Memory B cell (primary cell): ENCODE results near the gene IQCN.

Experiments used
- ATAC-seq: fragments of 150-1000 bp; cut with Tn5 transposase; 2 replicates; pipeline ENCODE4 v1.10.0; 2021; ENCODE audit warnings: low read depth, mild to moderate bottlenecking, moderate library complexity
- DNase-seq, 2 donors: peaks; one replicate each; pipeline ENCODE4 v3.0.0; 2022; ENCODE audit warnings: low spot score in 2 of 2
- H3K27ac Mint-ChIP-seq: one replicate; pipeline ENCODE4 v1.8.0; 2022; ENCODE audit warnings: mild to moderate bottlenecking, moderate library complexity, mixed read lengths
- H3K27me3 Mint-ChIP-seq: one replicate; pipeline ENCODE4 v1.8.0; 2022; ENCODE audit warnings: mixed read lengths
- H3K36me3 Mint-ChIP-seq: one replicate; pipeline ENCODE4 v1.8.0; 2022; ENCODE audit warnings: mild to moderate bottlenecking, mixed read lengths
- H3K4me1 Mint-ChIP-seq: one replicate; pipeline ENCODE4 v1.8.0; 2022; ENCODE audit warnings: mixed read lengths
- H3K4me3 Mint-ChIP-seq: one replicate; pipeline ENCODE4 v1.8.0; 2022; ENCODE audit warnings: mild to moderate bottlenecking, moderate library complexity, mixed read lengths
- H3K9me3 Mint-ChIP-seq: one replicate; pipeline ENCODE4 v1.8.0; 2022; ENCODE audit warnings: mixed read lengths

IQCN gene

DNA sequence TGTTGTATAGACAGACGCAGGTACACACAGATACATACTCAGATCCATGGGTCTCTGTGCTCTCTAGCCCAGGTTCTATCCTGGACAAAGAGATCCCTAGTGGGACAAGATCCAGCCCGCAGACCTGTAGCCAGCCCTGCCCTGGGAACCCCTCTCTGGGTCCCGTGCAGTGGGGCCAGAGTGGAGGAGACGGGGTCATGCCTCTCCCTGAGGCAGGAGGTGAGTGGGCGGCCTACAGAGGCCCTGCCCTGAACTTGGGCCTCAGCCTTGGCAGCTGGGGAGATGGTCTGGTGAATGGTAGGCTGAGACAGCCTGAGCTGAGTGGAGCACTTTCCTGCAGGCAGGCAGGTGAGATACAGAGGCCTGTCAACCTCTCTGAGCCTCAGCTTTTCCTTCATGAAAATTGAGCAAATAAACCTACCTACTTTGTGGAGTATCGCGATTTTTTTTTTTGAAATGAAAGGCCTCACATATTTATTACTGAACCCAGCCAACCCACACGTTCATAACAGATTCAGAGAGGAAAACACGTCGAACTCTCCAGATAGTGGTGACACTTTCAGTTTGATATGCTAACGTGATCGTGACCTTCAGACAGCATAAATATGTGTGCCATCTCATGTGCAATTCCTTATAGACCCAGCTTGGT is 10.6 kb upstream of the IQCN start:
- Mint-ChIP-seq H3K27ac (peak overlapping the region; percentile 64), H3K4me3 (no peak overlapping the region), H3K4me1 (peaks cover 28% of the 10 kb centered on the region), H3K27me3 (no peaks in the 10 kb centered on the region), H3K9me3 (no peaks in the 10 kb centered on the region), H3K36me3 (peaks cover 3% of the 10 kb centered on the region)
- DNase-seq (no peak), ATAC-seq (no peak)

DNA sequence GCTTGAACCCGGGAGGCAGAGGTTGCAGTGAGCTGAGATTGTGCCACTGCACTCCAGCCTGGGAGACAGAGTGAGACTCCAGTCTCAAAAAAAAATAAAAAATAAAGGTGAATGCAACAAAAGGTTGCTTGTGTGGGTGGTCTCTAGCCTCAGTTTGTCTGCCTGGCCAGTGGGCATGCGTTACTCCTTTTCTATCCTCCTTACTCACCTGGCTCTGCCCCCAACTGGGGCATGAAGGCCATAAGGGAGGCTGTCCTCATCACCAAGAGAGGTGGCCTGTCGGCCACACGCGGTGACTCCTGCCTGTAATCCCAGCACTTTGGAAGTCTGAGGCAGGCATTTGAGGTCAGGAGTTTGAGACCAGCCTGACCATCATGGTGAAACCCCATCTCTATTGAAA is 9.1 kb upstream of the IQCN start:
- Mint-ChIP-seq H3K36me3 (peaks cover 13% of the 10 kb centered on the region), H3K9me3 (no peaks in the 10 kb centered on the region)
- no peak for DNase-seq

DNA sequence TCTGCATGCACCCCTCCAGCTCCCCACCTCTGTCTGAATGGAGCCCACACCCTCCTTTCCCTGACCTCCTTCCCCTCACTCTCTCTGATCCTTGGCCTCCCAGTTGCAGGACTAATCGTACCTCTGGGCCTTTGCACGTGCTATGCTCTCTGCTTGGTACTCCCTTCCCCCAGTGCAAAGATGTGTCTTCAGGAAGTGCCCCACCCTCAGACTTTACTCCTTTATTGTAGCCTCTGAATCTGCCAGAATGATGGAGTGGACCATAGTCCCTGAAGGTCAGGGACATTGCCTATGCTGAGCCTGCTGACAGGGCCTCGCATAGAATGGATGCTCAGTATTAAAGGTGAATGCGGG is 8.5 kb upstream of the IQCN start:
- Mint-ChIP-seq H3K4me3 (peak overlapping the region; percentile 93), H3K9me3 (no peaks in the 10 kb centered on the region), H3K27ac (peak overlapping the region; percentile 98), H3K27me3 (no peaks in the 10 kb centered on the region), H3K4me1 (peaks cover 40% of the 10 kb centered on the region), H3K36me3 (peaks cover 13% of the 10 kb centered on the region)
- ATAC-seq (no peak), DNase-seq (no peak)

More for the DNA sequence above, 9.1 kb upstream of the IQCN start:
- Mint-ChIP-seq H3K27ac (no peak overlapping the region), H3K4me3 (no peak overlapping the region), H3K4me1 (peaks cover 35% of the 10 kb centered on the region), H3K27me3 (no peaks in the 10 kb centered on the region)
- ATAC-seq, result no peak

DNA sequence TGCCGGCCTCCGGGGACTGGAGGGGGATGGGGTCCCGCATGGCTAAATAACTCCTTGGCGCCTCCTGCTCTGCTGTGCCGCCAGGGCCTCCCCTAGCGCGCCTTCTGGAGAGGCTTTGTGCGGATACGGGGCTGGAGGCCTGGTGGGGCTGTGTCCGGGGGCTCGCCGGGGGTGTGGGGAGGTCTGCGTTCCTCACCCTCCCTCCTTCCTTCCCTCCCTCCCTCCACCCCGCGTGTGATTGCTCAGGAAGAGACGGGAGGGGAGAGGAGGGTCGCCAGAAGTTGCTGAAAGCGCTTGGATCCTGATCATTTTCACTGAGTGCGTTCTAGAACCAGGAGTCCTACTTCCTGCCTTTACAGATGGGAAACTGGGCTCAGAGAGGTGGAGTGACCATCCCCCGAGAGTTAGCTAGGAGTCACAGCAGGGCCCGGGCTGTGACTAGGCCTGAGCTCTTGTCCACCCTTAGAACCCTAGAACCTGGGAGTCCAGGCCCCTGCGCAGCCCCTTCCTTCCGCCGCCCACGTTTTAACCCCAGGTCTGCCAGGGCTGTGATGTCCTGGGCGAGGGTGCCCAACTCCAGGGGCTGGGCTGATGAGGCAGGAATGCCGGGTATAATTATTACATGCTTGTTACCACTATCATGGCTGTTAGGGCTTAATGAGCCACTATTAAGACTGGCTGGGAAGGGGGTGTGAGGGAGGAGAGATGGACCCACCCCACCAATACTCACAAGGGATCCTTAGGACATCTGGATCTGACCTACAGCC is 8.0 kb upstream of the IQCN start:
- H3K9me3 Mint-ChIP-seq, result no peaks in the 10 kb centered on the region
- peaks cover 42% of the 10 kb centered on the region for H3K4me1 Mint-ChIP-seq
- H3K36me3 Mint-ChIP-seq, result peaks cover 15% of the 10 kb centered on the region
- H3K27me3 Mint-ChIP-seq, result no peaks in the 10 kb centered on the region
- peak overlapping the region; percentile 93 for H3K4me3 Mint-ChIP-seq
- peak overlapping the region; percentile 98 for H3K27ac Mint-ChIP-seq
- no peak for DNase-seq
- no peak for ATAC-seq

DNA sequence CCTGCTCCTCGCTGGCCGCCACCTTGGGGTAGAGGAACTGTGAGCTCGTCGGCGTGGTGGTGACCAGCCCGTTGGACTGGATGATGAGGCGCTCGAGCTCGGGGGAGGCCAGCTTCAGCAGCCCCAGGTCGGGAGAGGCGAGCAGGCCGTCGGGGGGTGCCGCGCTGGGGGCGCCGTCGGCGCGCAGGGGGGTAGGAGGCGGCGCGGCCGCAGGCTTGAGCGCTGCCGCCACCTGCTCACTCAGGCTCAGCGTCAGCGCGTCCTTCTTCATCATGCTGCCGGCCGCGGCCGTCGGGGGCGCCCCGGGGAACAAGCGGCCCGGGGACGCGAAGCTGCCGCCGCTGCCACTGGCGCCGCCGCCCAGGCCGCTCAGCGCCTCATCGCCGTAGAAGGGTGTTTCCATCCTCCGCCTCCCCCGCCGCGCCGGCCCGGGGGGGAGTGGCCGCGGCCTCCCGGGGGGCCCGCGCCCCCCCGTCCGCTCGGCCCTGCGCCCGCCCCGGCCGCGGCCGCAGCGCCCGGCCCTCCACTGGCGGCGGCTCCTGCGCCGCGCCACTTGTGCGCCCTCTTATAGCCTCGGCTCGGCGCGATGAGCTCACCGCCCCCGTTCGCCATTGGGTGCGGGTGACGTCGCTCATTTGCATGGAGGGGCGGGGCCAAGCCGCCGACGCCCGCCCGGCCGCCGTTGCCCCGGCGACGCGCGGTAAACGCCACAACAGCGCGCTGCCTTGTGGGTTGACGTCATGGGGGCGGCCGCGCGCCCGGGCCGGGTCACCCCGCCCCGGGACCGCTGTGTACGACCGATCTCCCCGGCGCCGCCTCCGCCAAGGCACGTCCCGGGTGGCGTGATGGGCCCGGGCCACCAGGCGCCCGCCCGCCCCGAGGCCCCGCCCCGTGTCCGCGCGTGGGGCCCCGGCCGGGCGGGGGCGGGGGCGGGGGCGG is 7.1 kb upstream of the IQCN start, which contains the start of gene JUND:
JUND (minus strand) TSS at position 541 of the 939 bp plus-strand sequence; CDS start at position 403, 138 bp downstream.
- peak; percentile 60 for ATAC-seq
- peaks cover 15% of the 10 kb centered on the region for H3K36me3 Mint-ChIP-seq
- no peaks in the 10 kb centered on the region for H3K9me3 Mint-ChIP-seq
- peak within 1 kb of the TSS; percentile 98 for H3K27ac Mint-ChIP-seq
- no peaks in the 10 kb centered on the region for H3K27me3 Mint-ChIP-seq
- H3K4me3 Mint-ChIP-seq, result peak within 1 kb of the TSS; percentile 97
- H3K4me1 Mint-ChIP-seq, result peaks cover 40% of the 10 kb centered on the region
- DNase-seq, result peak; percentile 98 to 99

DNA sequence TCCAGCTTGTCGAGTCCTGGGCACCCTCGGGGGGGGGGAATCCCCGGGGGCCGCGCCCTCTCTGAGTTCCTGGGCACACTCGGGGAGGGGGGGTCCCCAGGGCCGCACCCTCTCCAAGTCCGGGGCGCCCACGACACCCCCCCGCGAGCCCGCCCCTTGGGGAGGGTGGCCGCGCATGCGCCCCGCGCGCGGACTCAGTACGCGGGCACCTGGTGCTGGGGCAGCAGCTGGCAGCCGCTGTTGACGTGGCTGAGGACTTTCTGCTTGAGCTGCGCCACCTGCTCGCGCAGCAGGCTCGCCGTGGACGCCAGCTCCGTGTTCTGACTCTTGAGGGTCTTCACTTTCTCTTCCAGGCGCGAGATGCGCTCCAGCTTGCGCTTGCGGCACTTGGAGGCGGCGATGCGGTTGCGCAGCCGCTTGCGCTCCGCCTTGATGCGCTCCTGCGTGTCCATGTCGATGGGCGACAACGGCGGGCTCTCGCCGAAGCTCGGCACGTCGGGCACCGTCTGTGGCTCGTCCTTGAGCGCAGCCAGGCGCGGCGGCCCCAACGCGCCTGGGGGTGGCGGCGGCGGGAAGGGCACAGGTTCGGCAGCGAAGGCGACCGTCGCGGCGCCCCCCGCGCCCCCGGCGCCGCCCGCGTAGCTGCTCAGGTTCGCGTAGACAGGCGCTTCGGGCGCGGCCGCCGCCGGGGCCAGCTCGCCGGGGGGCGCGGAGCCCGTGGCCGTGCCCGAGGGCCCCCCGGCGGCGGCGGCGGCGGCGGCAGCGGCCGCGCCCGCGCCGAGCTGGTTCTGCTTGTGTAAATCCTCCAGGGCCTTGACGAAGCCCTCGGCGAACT is 6.2 kb upstream of the IQCN start:
- Mint-ChIP-seq H3K4me1 (peaks cover 37% of the 10 kb centered on the region), H3K36me3 (peaks cover 16% of the 10 kb centered on the region), H3K27ac (peak overlapping the region; percentile 98), H3K4me3 (peak overlapping the region; percentile 97), H3K9me3 (no peaks in the 10 kb centered on the region), H3K27me3 (no peaks in the 10 kb centered on the region)
- peak; percentile 84 to 85 for DNase-seq
- ATAC-seq, result peak; percentile 9

DNA sequence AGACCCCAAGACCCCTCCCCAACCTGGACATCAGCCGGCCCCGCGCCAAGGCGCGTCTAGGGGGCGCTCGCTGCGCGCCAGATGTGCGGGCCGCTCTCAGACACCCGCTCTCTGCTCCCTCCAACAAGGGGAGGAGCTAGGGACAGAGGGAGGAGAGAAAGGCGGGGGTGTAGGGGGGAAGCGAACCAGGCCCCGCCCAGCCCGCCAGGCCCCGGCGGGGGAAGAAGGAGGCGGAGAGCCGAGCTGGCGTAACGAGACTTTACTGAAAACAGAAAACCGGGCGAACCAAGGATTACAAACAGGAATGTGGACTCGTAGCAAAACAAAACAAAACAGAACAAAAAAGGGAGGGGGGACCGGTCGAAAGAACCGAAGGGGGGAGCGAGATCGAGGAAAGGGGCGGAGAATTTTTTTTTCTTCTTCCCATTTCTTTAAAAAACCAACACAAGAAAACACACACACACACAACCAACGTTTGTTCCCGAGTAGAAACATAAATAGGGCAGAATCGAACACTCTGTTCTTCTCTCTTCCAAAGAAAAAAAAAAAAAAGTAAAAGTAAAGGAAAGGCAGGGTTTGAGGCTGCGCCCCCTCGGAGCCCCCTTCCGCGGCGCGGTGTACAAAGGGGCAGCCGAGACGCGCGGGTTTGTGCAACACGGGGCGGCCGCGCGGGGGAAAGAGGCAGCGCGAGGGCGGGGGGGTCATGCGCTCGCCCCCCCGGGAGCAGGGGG is 5.4 kb upstream of the IQCN start:
- H3K36me3 Mint-ChIP-seq, result peaks cover 16% of the 10 kb centered on the region
- no peaks in the 10 kb centered on the region for H3K27me3 Mint-ChIP-seq
- H3K9me3 Mint-ChIP-seq, result no peaks in the 10 kb centered on the region
- DNase-seq, result peak; percentile 87 to 94
- peak overlapping the region; percentile 98 for H3K27ac Mint-ChIP-seq
- peak; percentile 20 for ATAC-seq
- peaks cover 37% of the 10 kb centered on the region for H3K4me1 Mint-ChIP-seq
- peak overlapping the region; percentile 97 for H3K4me3 Mint-ChIP-seq

DNA sequence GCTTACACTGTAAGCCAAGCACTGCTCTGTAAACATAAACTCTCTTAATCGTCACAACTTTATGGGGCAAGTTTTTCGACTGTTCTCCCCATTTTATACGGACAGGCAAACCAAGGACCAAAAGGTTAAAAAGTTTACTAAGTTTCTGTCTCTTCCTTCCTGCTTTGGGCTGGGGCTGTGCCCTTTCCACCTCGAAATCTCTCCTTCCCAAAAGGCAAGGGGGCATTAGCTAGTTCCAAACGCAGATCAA is 4.9 kb upstream of the IQCN start:
- DNase-seq (no peak), ATAC-seq (no peak)
- Mint-ChIP-seq H3K4me3 (peak overlapping the region; percentile 97), H3K27ac (peak overlapping the region; percentile 98), H3K36me3 (peaks cover 16% of the 10 kb centered on the region), H3K9me3 (no peaks in the 10 kb centered on the region), H3K27me3 (no peaks in the 10 kb centered on the region), H3K4me1 (peaks cover 38% of the 10 kb centered on the region)

DNA sequence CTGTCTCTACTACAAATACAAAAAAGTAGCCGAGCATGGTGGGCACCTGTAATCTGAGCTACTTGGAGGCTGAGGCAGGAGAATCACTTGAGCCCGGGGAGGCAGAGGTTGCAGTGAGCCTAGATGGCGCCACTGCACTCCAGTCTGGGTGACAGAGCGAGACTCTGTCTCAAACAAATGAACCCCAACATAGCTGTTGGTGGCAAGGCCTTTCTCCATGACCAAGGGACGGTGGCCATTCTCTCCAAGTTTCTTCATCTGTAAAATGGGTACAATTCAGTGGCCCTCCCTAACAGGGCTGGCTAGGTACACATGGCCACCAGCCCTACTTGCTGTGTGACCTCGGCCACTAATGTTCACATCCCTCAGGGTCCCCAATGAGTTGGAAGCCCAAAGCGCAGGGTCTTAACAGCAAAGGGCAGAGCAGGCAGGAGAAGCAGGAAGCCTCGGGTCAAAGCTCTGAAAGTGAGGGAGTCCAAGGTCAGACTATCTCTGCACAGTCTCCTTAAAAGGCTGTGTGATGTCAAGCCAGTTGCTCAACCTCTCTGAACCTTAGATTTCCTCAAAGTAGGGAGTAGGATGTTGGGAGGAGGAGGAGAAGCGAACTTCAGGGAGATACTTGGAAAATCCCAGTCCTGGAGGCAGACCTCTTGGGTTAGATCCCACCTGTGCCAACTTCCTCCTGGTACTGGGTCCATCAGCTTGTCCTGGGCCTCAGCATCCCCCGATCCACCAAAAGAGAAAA is 4.4 kb upstream of the IQCN start:
- DNase-seq (peak in 1 of 2 donors; percentile 66), ATAC-seq (no peak)
- Mint-ChIP-seq H3K9me3 (no peaks in the 10 kb centered on the region), H3K27ac (peak overlapping the region; percentile 98), H3K36me3 (peaks cover 16% of the 10 kb centered on the region), H3K4me1 (peaks cover 40% of the 10 kb centered on the region), H3K4me3 (peak overlapping the region; percentile 97), H3K27me3 (no peaks in the 10 kb centered on the region)

DNA sequence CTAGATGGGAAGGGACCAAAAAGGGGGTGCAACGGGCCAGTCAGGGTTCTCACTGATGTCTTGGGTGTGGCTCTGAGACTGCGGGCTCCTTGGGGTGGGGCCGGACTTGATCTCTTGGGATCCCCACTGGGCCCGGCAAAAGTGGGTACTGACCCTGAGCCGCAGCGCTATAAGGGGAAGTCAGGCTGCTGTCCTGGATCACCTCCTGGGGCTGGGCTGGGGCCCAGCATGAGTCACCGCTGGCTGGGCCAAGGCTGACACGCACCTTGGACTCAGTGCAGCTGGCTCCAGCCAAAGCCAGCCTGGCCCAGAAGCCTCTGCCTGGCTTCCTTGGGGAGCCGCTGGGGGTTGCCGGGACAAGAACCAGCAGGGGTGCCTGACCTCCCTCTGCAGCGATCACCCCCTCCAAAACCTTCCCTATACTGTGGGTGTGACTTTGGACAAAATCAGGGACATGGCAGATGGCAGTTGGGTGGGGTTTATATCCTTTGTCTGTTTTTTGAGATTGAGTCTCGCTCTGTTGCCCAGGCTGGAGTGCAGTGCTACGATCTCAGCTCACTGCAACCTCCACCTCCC is 617 bp upstream of the IQCN start:
- H3K4me1 Mint-ChIP-seq, result peaks cover 31% of the 10 kb centered on the region
- H3K27ac Mint-ChIP-seq, result peak overlapping the region; percentile 82
- peaks cover 14% of the 10 kb centered on the region for H3K36me3 Mint-ChIP-seq
- no peak overlapping the region for H3K4me3 Mint-ChIP-seq
- H3K9me3 Mint-ChIP-seq, result no peaks in the 10 kb centered on the region
- no peaks in the 10 kb centered on the region for H3K27me3 Mint-ChIP-seq
- DNase-seq (peak; percentile 61 to 62), ATAC-seq (peak; percentile 3)

DNA sequence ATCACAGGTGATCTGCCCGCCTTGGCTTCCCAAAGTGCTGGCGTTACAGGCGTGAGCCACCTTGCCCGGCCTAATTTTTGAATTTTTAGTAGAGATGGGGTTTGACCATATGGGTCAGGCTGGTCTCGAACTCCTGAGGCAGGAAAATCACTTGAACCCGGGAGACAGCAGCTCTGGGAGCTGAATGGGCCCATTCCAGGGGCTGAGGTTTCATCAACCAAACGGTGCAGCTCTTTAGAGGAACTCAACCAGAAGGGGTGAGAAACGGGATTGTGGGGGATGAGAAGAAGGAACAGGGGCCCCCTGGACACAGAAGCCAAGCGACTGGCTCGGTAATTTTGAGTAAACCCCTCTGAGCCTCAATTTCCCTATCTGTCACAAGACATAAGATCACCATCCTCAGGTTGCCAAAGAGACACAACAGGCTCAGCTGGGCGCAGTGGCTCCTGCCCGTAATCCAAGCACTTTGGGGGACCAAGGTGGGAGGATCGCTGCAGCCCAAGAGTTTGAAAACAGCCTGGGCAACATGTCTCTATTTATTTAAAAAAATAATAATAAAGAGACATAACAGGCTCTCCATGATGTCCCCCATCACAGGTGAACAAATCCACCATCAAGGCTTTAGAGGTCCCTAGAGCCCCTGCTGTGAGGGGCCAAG is 562 bp downstream of the IQCN start:
- Mint-ChIP-seq H3K27ac (peak overlapping the region; percentile 82), H3K4me3 (no peak overlapping the region)

DNA sequence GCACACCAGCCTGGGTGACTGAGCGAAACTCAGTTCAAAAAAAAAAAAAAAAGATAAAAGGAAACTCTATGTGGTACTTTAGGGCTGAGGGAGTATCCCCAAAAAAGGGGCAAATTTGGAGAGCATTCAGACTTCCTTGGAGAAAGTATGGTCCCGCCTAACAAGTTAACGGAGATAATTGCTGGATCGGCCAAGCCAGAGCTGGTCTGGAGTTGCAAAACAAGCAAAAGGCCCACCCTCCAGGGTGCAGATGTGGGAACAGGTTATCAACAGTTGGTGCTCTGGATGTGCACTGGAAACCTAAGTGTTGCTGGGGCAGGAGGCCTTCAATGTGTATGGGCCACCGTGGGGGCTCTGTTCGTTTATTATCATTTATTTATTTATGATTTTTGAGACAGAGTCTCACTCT is 2.8 kb downstream of the IQCN start:
- DNase-seq, result peak in 1 of 2 donors; percentile 39
- H3K27ac Mint-ChIP-seq, result peak overlapping the region; percentile 67

More for the DNA sequence above, 562 bp downstream of the IQCN start:
- ATAC-seq (no peak), DNase-seq (peak in 1 of 2 donors; percentile 43)
- H3K27me3 Mint-ChIP-seq, result no peaks in the 10 kb centered on the region
- no peaks in the 10 kb centered on the region for H3K9me3 Mint-ChIP-seq
- H3K4me1 Mint-ChIP-seq, result peaks cover 25% of the 10 kb centered on the region
- peaks cover 11% of the 10 kb centered on the region for H3K36me3 Mint-ChIP-seq

More for the DNA sequence above, 2.8 kb downstream of the IQCN start:
- Mint-ChIP-seq H3K9me3 (no peaks in the 10 kb centered on the region), H3K4me1 (peaks cover 19% of the 10 kb centered on the region), H3K36me3 (peaks cover 17% of the 10 kb centered on the region), H3K4me3 (no peak overlapping the region), H3K27me3 (no peaks in the 10 kb centered on the region)
- peak; percentile 7 for ATAC-seq
